Colonic mucosa (tissue), 4 donors: ENCODE data around the gene CAPN15. TPM values are rescaled to one million over a fixed set of nuclear protein-coding genes. Genes with fewer than 3 reads are reported as not detected.

ENCODE experiments used
- DNase-seq: peaks from one replicate; pipeline ENCODE4 v3.0.0-alpha.2; 2020
- H3K27ac ChIP-seq: fragments of 200-600 bp; one replicate; pipeline ENCODE4 v1.8.0; 2021
- H3K27me3 ChIP-seq: fragments of 200-600 bp; one replicate; pipeline ENCODE4 v1.8.0; 2021
- H3K36me3 ChIP-seq: fragments of 200-600 bp; one replicate; pipeline ENCODE4 v1.8.0; 2021
- H3K4me1 ChIP-seq: fragments of 200-600 bp; one replicate; pipeline ENCODE4 v1.8.0; 2021; ENCODE audit warnings: mild to moderate bottlenecking
- H3K4me3 ChIP-seq: fragments of 200-600 bp; one replicate; pipeline ENCODE4 v1.8.0; 2021
- H3K9ac ChIP-seq, 2 donors: one replicate each; pipeline ENCODE4 v1.7.0; 2013; ENCODE audit warnings: control low read depth in 2 of 2, low read depth in 2 of 2, low read length in 2 of 2
- H3K9me3 ChIP-seq: fragments of 200-600 bp; one replicate; pipeline ENCODE4 v1.8.0; 2021
- CTCF ChIP-seq: fragments of 200-600 bp; IDR thresholded peaks from one replicate; pipeline ENCODE4 v1.8.0; 2022; ENCODE audit warnings: antibody characterized with exemption, mild to moderate bottlenecking
- intact Hi-C: fragments of 100-400 bp; cut with DNase I; formaldehyde crosslinking; loops from one replicate; pipeline ENCODE4 v1.14.1; 2022
- total RNA-seq, 2 donors: library from RNA; stranded (reverse); fragmentation: NEBNext Ultra II Directional in 1 of 2; extraction: Animal tissue kit (Norgen Biotek cat#: 25700) in 1 of 2; gene quantifications; one replicate each; pipeline ENCODE4 v1.2.1, GENCODE V29; 2021
- donor health status: healthy.
- donor health status: DM: no; HTN: no; CAD: no.
- donor health status: DM: no; HTN: no; CAD: no.

CAPN15 gene
- total RNA-seq, 2 donors from 2014 or later = 74.6 to 139 TPM

- H3K27me3 ChIP-seq = peaks cover 7% of the 10 kb centered on the region
- H3K4me3 ChIP-seq = no peak overlapping the region
- no peak overlapping the region for H3K27ac ChIP-seq
- peak overlapping the region in 1 of 2 donors; percentile 1 for H3K9ac ChIP-seq
- DNase-seq = no peak
- H3K9me3 ChIP-seq = no peaks in the 10 kb centered on the region
- TF ChIP-seq CTCF = no peak
- intact Hi-C loops = no loop called here
- H3K4me1 ChIP-seq = peaks cover 20% of the 10 kb centered on the region
- H3K36me3 ChIP-seq = no peaks in the 10 kb centered on the region
These were observed 38.2 kb downstream of the CAPN15 start for GRCh38 chr16:565419-566330.

GRCh38 chr16:566475-567372 is 39.2 kb downstream of the CAPN15 start, which contains the start of gene NHLRC4:
TSS of gene NHLRC4 (plus strand) at chr16:567005. CDS start at chr16:568048, 1,043 bp downstream.
- DNase-seq = peak; percentile 76
- intact Hi-C loops = no loop called here
- no peak for TF ChIP-seq CTCF
- peak within 1 kb of the TSS; percentile 9 to 57 for H3K9ac ChIP-seq
- H3K4me3 ChIP-seq = peak within 1 kb of the TSS; percentile 19
- H3K9me3 ChIP-seq = no peaks in the 10 kb centered on the region
- H3K4me1 ChIP-seq = peaks cover 20% of the 10 kb centered on the region
- no peaks in the 10 kb centered on the region for H3K27me3 ChIP-seq
- H3K27ac ChIP-seq = no peak within 1 kb of the TSS
- H3K36me3 ChIP-seq = no peaks in the 10 kb centered on the region

GRCh38 chr16:567373-568256 is 40.1 kb downstream of the CAPN15 start:
- intact Hi-C loops = no loop called here
- Histone ChIP-seq H3K27ac (no peak overlapping the region), H3K9me3 (no peaks in the 10 kb centered on the region), H3K4me1 (peaks cover 20% of the 10 kb centered on the region), H3K27me3 (no peaks in the 10 kb centered on the region), H3K4me3 (peak overlapping the region; percentile 19), H3K9ac (peak overlapping the region; percentile 9 to 57), H3K36me3 (no peaks in the 10 kb centered on the region)
- no peak for TF ChIP-seq CTCF
- DNase-seq = no peak

GRCh38 chr16:568401-569258 is 41.1 kb downstream of the CAPN15 start:
- no peak overlapping the region for H3K27ac ChIP-seq
- no peak for TF ChIP-seq CTCF
- intact Hi-C loops = no loop called here
- no peaks in the 10 kb centered on the region for H3K36me3 ChIP-seq
- no peaks in the 10 kb centered on the region for H3K27me3 ChIP-seq
- H3K9me3 ChIP-seq = no peaks in the 10 kb centered on the region
- DNase-seq = peak; percentile 62
- H3K9ac ChIP-seq = peak overlapping the region; percentile 71 to 74
- H3K4me1 ChIP-seq = peaks cover 20% of the 10 kb centered on the region
- peak overlapping the region; percentile 84 for H3K4me3 ChIP-seq
